ENCODE measurements around the gene NECTIN2.
"Not testable (repeated sequence)": the region's sequence is repeated elsewhere in the genome, so short reads cannot be mapped to it uniquely, and the experiment has no call there.

The NECTIN2 gene

GRCh38 chr19:44905437-44906160 is 59.5 kb downstream of the NECTIN2 start, which contains the start of gene APOE:
Gene APOE (plus strand): TSS chr19:44905796. CDS start chr19:44906625, 829 bp downstream.
- DNase-seq (ENCODE audit: low read depth in 2 of 2, low spot score in 1 of 2), result no peak

DNA sequence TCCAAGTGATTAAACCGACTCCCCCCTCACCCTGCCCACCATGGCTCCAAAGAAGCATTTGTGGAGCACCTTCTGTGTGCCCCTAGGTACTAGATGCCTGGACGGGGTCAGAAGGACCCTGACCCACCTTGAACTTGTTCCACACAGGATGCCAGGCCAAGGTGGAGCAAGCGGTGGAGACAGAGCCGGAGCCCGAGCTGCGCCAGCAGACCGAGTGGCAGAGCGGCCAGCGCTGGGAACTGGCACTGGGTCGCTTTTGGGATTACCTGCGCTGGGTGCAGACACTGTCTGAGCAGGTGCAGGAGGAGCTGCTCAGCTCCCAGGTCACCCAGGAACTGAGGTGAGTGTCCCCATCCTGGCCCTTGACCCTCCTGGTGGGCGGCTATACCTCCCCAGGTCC is 61.5 kb downstream of the NECTIN2 start:
- no peak for DNase-seq (ENCODE audit: low read depth in 2 of 2, low spot score in 1 of 2)

DNA sequence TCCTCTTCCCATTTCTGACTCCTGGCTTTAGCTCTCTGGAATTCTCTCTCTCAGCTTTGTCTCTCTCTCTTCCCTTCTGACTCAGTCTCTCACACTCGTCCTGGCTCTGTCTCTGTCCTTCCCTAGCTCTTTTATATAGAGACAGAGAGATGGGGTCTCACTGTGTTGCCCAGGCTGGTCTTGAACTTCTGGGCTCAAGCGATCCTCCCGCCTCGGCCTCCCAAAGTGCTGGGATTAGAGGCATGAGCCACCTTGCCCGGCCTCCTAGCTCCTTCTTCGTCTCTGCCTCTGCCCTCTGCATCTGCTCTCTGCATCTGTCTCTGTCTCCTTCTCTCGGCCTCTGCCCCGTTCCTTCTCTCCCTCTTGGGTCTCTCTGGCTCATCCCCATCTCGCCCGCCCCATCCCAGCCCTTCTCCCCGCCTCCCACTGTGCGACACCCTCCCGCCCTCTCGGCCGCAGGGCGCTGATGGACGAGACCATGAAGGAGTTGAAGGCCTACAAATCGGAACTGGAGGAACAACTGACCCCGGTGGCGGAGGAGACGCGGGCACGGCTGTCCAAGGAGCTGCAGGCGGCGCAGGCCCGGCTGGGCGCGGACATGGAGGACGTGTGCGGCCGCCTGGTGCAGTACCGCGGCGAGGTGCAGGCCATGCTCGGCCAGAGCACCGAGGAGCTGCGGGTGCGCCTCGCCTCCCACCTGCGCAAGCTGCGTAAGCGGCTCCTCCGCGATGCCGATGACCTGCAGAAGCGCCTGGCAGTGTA is 62.2 kb downstream of the NECTIN2 start:
- DNase-seq (ENCODE audit: low read depth in 2 of 2, low spot score in 1 of 2), result no peak

DNA sequence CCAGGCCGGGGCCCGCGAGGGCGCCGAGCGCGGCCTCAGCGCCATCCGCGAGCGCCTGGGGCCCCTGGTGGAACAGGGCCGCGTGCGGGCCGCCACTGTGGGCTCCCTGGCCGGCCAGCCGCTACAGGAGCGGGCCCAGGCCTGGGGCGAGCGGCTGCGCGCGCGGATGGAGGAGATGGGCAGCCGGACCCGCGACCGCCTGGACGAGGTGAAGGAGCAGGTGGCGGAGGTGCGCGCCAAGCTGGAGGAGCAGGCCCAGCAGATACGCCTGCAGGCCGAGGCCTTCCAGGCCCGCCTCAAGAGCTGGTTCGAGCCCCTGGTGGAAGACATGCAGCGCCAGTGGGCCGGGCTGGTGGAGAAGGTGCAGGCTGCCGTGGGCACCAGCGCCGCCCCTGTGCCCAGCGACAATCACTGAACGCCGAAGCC is 62.8 kb downstream of the NECTIN2 start:
- DNase-seq (ENCODE audit: low read depth in 2 of 2, low spot score in 1 of 2), result no peak

- no peak for DNase-seq (ENCODE audit: low read depth in 2 of 2, low spot score in 1 of 2)
These were observed 63.7 kb downstream of the NECTIN2 start for GRCh38 chr19:44909775-44910174.

GRCh38 chr19:44911896-44912295 is 65.8 kb downstream of the NECTIN2 start:
- DNase-seq (ENCODE audit: low read depth in 2 of 2, low spot score in 1 of 2), result not testable (repeated sequence)

DNA sequence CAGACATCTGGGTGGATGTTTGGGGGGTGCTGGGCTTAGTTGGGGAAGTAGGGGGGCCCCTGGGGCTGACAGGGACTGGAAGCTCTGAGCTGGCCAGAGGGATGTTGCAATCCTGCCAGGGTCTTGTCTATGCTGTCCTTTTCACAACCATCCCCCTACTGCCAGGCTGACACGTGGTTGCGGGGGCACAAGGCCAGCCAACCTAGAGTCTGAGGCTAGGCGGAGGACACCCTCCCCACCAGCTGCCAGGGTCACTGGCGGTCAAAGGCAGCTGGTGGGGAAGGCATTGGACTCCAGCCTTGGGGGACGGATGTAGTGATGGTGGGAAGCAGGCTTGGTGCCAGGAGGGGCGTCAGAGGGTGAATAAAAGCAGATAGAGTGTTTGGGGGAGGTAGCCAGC is 66.8 kb downstream of the NECTIN2 start:
- DNase-seq (ENCODE audit: low read depth in 2 of 2, low spot score in 1 of 2), result no peak

GRCh38 chr19:44913512-44914432 is 67.7 kb downstream of the NECTIN2 start:
- DNase-seq (ENCODE audit: low read depth in 2 of 2, low spot score in 1 of 2), result not testable (repeated sequence)

GRCh38 chr19:44914433-44915206 is 68.5 kb downstream of the NECTIN2 start, which contains the start of gene APOC1:
Gene APOC1 (plus strand): TSS chr19:44914608. CDS start chr19:44914892, 284 bp downstream.
- DNase-seq (ENCODE audit: low read depth in 2 of 2, low spot score in 1 of 2), result peak; percentile 47 to 54

GRCh38 chr19:44924243-44924725 is 78.2 kb downstream of the NECTIN2 start:
- no peak for DNase-seq (ENCODE audit: low read depth in 2 of 2, low spot score in 1 of 2)

DNA sequence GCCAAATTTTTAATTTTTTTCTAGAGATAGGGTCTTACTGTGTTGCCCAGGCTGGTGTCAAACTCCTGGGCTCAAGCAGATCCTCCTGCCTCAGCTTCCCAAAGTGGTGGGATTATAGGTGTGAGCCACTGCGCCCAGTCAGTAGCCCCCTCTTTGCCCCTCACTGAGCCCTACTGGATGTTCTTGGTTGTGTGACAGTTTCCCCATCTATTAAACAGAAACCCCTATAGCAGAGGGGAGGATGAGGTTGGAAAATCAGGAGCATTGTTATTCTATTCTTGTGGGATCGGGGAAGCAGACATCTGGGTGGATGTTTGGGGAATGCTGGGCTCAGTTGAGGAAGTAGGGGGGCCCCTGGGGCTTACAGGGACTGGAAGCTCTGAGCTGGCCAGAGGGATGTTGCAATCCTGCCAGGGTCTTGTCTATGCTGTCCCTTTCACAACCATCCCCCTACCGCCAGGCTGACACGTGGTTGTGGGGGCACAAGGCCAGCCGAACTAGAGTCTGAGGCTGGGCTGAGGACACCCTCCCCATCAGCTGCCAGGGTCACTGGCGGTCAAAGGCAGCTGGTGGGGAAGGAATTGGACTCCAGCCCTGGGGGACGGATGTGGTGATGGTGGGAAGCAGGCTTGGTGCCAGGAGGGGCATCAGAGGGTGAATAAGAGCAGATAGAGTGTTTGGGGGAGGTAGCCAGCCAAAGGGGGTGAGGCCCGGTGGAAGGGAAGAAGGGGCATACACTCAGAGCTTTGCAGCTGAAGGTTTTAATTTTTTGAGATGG is 79.2 kb downstream of the NECTIN2 start:
- DNase-seq (ENCODE audit: low read depth in 2 of 2, low spot score in 1 of 2), result no peak

DNA sequence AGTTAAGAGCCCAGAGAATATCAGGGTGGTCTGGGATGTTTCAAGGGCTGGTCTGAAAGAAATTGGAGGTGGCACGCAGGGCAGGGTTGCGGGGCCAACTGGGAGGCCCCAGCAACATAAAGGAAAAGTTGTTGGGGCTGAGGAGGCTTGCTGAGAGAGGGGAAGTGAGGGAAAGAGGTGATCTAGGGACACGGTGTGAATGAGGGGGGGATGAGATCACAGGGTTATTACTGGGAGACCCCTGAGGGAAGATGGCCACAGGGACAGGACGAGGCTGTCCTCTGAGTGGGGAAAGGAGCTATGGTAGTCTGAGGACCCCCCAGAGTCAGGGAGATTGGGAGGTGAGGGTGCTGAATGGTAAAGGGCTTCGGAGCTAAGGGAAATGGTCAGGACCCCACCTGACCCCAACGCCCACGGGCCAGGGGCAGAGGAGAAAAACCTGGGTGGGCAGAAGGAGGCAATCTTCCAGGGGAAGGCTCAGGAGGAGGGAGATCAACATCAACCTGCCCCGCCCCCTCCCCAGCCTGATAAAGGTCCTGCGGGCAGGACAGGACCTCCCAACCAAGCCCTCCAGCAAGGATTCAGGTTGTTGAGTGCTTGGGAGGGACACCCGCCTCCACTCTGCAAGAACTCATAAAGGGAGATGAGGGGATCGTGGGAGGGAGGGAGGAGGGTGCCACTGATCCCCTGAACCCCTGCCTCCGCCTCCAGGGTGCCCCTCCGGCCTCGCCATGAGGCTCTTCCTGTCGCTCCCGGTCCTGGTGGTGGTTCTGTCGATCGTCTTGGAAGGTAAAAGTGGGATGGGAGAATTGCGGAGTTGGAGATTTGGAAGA is 80.4 kb downstream of the NECTIN2 start:
- not testable (repeated sequence) for DNase-seq (ENCODE audit: low read depth in 2 of 2, low spot score in 1 of 2)

DNA sequence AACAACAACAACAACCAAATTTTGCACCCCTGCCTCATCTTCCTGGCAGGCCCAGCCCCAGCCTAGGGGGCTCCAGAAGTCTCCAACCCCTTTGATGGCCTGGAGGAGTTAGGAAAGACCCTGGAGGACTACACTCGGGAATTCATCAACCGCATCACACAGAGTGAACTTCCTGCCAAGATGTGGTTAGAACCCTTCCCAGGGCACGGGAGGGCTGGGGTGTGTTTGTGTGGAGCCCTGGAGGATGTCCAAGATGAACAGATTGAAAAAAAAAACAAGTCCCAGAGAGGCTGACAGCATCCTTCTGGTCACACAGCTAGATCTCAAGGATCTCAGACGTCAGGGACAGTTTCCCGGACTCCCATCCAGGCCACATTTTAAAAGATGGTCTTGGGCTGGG is 81.6 kb downstream of the NECTIN2 start:
- no peak for DNase-seq (ENCODE audit: low read depth in 2 of 2, low spot score in 1 of 2)

- no peak for DNase-seq (ENCODE audit: low read depth in 2 of 2, low spot score in 1 of 2)
These were observed 84.0 kb downstream of the NECTIN2 start for GRCh38 chr19:44930088-44930487.

GRCh38 chr19:44931541-44931940 is 85.4 kb downstream of the NECTIN2 start:
- DNase-seq (ENCODE audit: low read depth in 2 of 2, low spot score in 1 of 2), result no peak
